HFF-Myc (cell line): ENCODE measurements around the gene ALOX5.
"Not testable (repeated sequence)": the region's sequence is repeated elsewhere in the genome, so short reads cannot be mapped to it uniquely, and the experiment has no call there.

Experiments
- DNase-seq: peaks from one replicate; pipeline ENCODE4 v3.0.0-alpha.2; 2011; ENCODE audit warnings: low read depth; ENCODE audit errors: extremely low read depth
- H3K4me3 ChIP-seq: replicated peaks from 2 replicates; pipeline ENCODE4 v1.5.1; 2011; ENCODE audit warnings: low read depth, mild to moderate bottlenecking, control low read depth, low read length
- CTCF ChIP-seq: IDR thresholded peaks from 2 replicates; pipeline ENCODE4 v1.5.1; 2012; ENCODE audit warnings: mild to moderate bottlenecking, low read depth, low read length, control low read depth; ENCODE audit errors: missing control alignments

Gene ALOX5

GRCh38 chr10:45354261-45354660, 19.8 kb upstream of the ALOX5 start:
- no peak overlapping the region for H3K4me3 ChIP-seq
- TF ChIP-seq CTCF = no peak
- no peak for DNase-seq

GRCh38 chr10:45355494-45355893, 18.5 kb upstream of the ALOX5 start:
- no peak for TF ChIP-seq CTCF
- DNase-seq = no peak
- no peak overlapping the region for H3K4me3 ChIP-seq

- not testable (repeated sequence) for DNase-seq, H3K4me3 ChIP-seq
Measured at GRCh38 chr10:45358961-45359360, 15.1 kb upstream of the ALOX5 start.

- not testable (repeated sequence) for DNase-seq, H3K4me3 ChIP-seq
Measured at GRCh38 chr10:45361983-45362799, 11.8 kb upstream of the ALOX5 start.

- H3K4me3 ChIP-seq, DNase-seq: not testable (repeated sequence)
Measured at GRCh38 chr10:45367643-45368042, 6.4 kb upstream of the ALOX5 start.

GRCh38 chr10:45368181-45368580, 5.8 kb upstream of the ALOX5 start:
- no peak overlapping the region for H3K4me3 ChIP-seq
- TF ChIP-seq CTCF = no peak
- DNase-seq = no peak

GRCh38 chr10:45370202-45370955, 3.6 kb upstream of the ALOX5 start:
- H3K4me3 ChIP-seq = no peak overlapping the region
- TF ChIP-seq CTCF = no peak
- DNase-seq = no peak

GRCh38 chr10:45371560-45371959, 2.5 kb upstream of the ALOX5 start:
- DNase-seq = no peak
- no peak for TF ChIP-seq CTCF
- no peak overlapping the region for H3K4me3 ChIP-seq
